T-cell (primary cell): ENCODE data around the gene GALNT10. TPM values are rescaled to one million over a fixed set of nuclear protein-coding genes. Genes with fewer than 3 reads are reported as not detected.

ENCODE experiments used
- ATAC-seq, 4 experiments: fragments of 200-7000 bp in 3 of 4; fragments of 150-1000 bp in 1 of 4; cut with Tn5 transposase; replicated peaks in 1 of 4; 1 replicate in 3 of 4; 2 replicates in 1 of 4; pipeline ENCODE4 v1.10.0; 2021; ENCODE audit warnings: moderate library complexity in 3 of 4, mild to moderate bottlenecking in 2 of 4, moderate number of reproducible peaks in 1 of 4
- CTCF ChIA-PET, 2 donors: fragments of 300-600 bp; sonication (Branson Sonifier 250); formaldehyde crosslinking; loops; one replicate each; lab custom pipeline; 2022; ENCODE audit warnings: antibody characterized with exemption in 2 of 2; lab: Charles Lee
- POLR2A ChIA-PET, 2 donors: fragments of 300-600 bp; sonication (Branson Sonifier 250); formaldehyde crosslinking; loops; one replicate each; lab custom pipeline; 2022; ENCODE audit warnings: antibody characterized with exemption in 2 of 2; lab: Charles Lee
- DNase-seq, 35 experiments: peaks; one replicate each; pipeline versions ENCODE4 v3.0.0 to v3.0.0-alpha.2; 2013 to 2023
- H3K27ac ChIP-seq: one replicate; pipeline ENCODE4 v1.5.1; 2013; ENCODE audit warnings: low read length
- H3K27me3 ChIP-seq, 2 experiments: replicated peaks in 1 of 2; 1 replicate in 1 of 2; 2 replicates in 1 of 2; pipeline versions ENCODE4 v1.6.1 to v1.7.0; 2013; ENCODE audit warnings: low read length in 1 of 2, mixed read lengths in 1 of 2; ENCODE audit not compliant: control insufficient read depth in 2 of 2, insufficient read depth in 2 of 2; ENCODE audit errors: extremely low read depth in 1 of 2
- H3K36me3 ChIP-seq, 2 donors: 1 replicate in 1 of 2; 2 replicates in 1 of 2; pipeline versions ENCODE4 v1.6.1 to v1.7.0; 2013; ENCODE audit warnings: low read length in 1 of 2; ENCODE audit not compliant: control insufficient read depth in 2 of 2, insufficient read depth in 1 of 2; ENCODE audit errors: extremely low read depth in 1 of 2
- H3K4me1 ChIP-seq, 2 experiments: 1 replicate in 1 of 2; 2 replicates in 1 of 2; pipeline versions ENCODE4 v1.6.1 to v1.7.0; 2013; ENCODE audit warnings: low read length in 2 of 2, mixed read lengths in 1 of 2; ENCODE audit not compliant: insufficient read depth in 2 of 2, control insufficient read depth in 1 of 2; ENCODE audit errors: extremely low read depth in 1 of 2
- H3K4me3 ChIP-seq, 2 donors: 1 replicate in 1 of 2; 2 replicates in 1 of 2; pipeline versions ENCODE4 v1.5.1 to v1.7.0; 2013; ENCODE audit warnings: mild to moderate bottlenecking in 2 of 2, low read length in 1 of 2, moderate library complexity in 1 of 2; ENCODE audit not compliant: control insufficient read depth in 1 of 2; ENCODE audit errors: extremely low read depth in 1 of 2
- H3K9me3 ChIP-seq: 2 replicates; pipeline ENCODE4 v1.7.0; 2013
- H3K27ac Mint-ChIP-seq, 2 donors: one replicate each; pipeline ENCODE4 v1.8.0; 2020 to 2021; ENCODE audit warnings: mild to moderate bottlenecking in 2 of 2, mixed read lengths in 2 of 2
- H3K27me3 Mint-ChIP-seq, 2 donors: one replicate each; pipeline ENCODE4 v1.8.0; 2021 to 2022; ENCODE audit warnings: mixed read lengths in 2 of 2
- H3K36me3 Mint-ChIP-seq: one replicate; pipeline ENCODE4 v1.8.0; 2021; ENCODE audit warnings: mixed read lengths
- H3K4me1 Mint-ChIP-seq, 3 donors: one replicate each; pipeline ENCODE4 v1.8.0; 2020 to 2022; ENCODE audit warnings: mixed read lengths in 3 of 3, mild to moderate bottlenecking in 1 of 3
- H3K4me3 Mint-ChIP-seq, 3 donors: one replicate each; pipeline ENCODE4 v1.8.0; 2020 to 2022; ENCODE audit warnings: mild to moderate bottlenecking in 3 of 3, mixed read lengths in 3 of 3, moderate library complexity in 3 of 3
- H3K9me3 Mint-ChIP-seq, 3 donors: one replicate each; pipeline ENCODE4 v1.8.0; 2020 to 2022; ENCODE audit warnings: mixed read lengths in 3 of 3
- WGBS: methylation state at CpG from one replicate; pipeline ENCODE4 v1.1.5; 2013; ENCODE audit warnings: missing lambda C conversion rate; ENCODE audit not compliant: insufficient coverage; 5-methylcytosine and 5-hydroxymethylcytosine counted together
- total RNA-seq, 35 experiments: library from RNA in 6 of 35; stranded (reverse) in 6 of 35; fragments of 120-200 nt in 1 of 35; gene quantifications; one replicate each; pipeline versions ENCODE4 v1.2.1 to v1.2.4 and lab custom pipeline; 2013 to 2026

The GALNT10 gene
- total RNA-seq, 5 donors from 2014 or later (not counting 1 experiment from before 2014, with no cell fraction given) = 26.9 to 62.7 (median 40.8) TPM

GRCh38 chr5:154397652-154398406, 207.3 kb downstream of the GALNT10 start:
- H3K27me3 ChIP-seq = no peaks in the 10 kb centered on the region
- H3K36me3 ChIP-seq = peaks cover 0 to 21% of the 10 kb centered on the region in 2 donors
- ChIA-PET POLR2A (no interaction called here), CTCF (interaction anchor here in 1 of 2 donors (1.3 kb wide), 1 partner anchor 326 kb away, joined by 3 read pairs; no protein-coding TSS in a partner anchor)
- Mint-ChIP-seq H3K27ac (no peak overlapping the region), H3K36me3 (peaks cover 23% of the 10 kb centered on the region), H3K4me3 (no peak overlapping the region), H3K4me1 (no peaks in the 10 kb centered on the region), H3K27me3 (no peaks in the 10 kb centered on the region), H3K9me3 (no peaks in the 10 kb centered on the region)
- ATAC-seq (no peak), DNase-seq (no peak)
- H3K27ac ChIP-seq = no peak overlapping the region
- no peak overlapping the region for H3K4me3 ChIP-seq
- H3K9me3 ChIP-seq = no peaks in the 10 kb centered on the region
- no peaks in the 10 kb centered on the region for H3K4me1 ChIP-seq
- 66% methylated on average over 5 of the region's 10 CpGs for WGBS

GRCh38 chr5:154400678-154401077, 210.1 kb downstream of the GALNT10 start:
- no peak overlapping the region for H3K27ac Mint-ChIP-seq
- H3K9me3 ChIP-seq = no peaks in the 10 kb centered on the region
- H3K36me3 ChIP-seq = peaks cover 0 to 7% of the 10 kb centered on the region in 2 donors
- 96% methylated on average over 3 of the region's 3 CpGs for WGBS
- POLR2A ChIA-PET = no interaction called here
- H3K27me3 ChIP-seq = no peaks in the 10 kb centered on the region
- no peak overlapping the region for H3K4me3 ChIP-seq
- CTCF ChIA-PET = no interaction called here
- peaks cover 0 to 9% of the 10 kb centered on the region in 2 experiments for H3K4me1 ChIP-seq
- H3K4me3 Mint-ChIP-seq = no peak overlapping the region
- DNase-seq (no peak), ATAC-seq (no peak)
- peaks cover 7% of the 10 kb centered on the region for H3K36me3 Mint-ChIP-seq
- no peak overlapping the region for H3K27ac ChIP-seq
- no peaks in the 10 kb centered on the region for H3K27me3 Mint-ChIP-seq
- no peaks in the 10 kb centered on the region for H3K9me3 Mint-ChIP-seq
- peaks cover 9 to 15% (median 13%) of the 10 kb centered on the region in 3 donors for H3K4me1 Mint-ChIP-seq

DNA sequence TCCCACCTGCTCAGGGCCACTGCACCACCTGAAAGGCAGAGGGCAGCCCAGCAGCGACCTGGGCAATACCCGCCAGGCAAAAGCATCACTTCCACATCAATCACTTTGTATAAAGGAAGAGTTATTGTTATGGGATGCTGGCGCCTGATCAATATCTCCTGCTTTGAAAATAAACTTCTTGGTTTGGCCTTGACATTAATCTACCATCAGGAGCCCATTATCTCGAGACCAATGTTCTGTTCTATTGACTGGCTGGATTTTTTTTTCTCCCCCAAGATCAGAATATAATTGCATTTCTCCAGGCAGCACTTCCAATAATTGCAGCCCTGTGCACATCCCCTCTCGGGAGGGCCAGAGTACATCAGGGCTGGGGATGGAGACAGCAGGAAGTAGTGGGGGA, 210.8 kb downstream of the GALNT10 start:
- no peak overlapping the region for H3K27ac Mint-ChIP-seq
- H3K9me3 ChIP-seq = no peaks in the 10 kb centered on the region
- no peaks in the 10 kb centered on the region for H3K27me3 ChIP-seq
- H3K27ac ChIP-seq = no peak overlapping the region
- WGBS = no CpG with 5 or more reads among the region's 5 CpGs
- H3K4me1 Mint-ChIP-seq = peaks cover 10 to 16% (median 13%) of the 10 kb centered on the region in 3 donors
- POLR2A ChIA-PET = no interaction called here
- DNase-seq = no peak
- H3K36me3 Mint-ChIP-seq = peaks cover 3% of the 10 kb centered on the region
- CTCF ChIA-PET = no interaction called here
- no peak for ATAC-seq
- no peak overlapping the region for H3K4me3 Mint-ChIP-seq
- no peak overlapping the region for H3K4me3 ChIP-seq
- no peaks in the 10 kb centered on the region for H3K9me3 Mint-ChIP-seq
- no peaks in the 10 kb centered on the region for H3K27me3 Mint-ChIP-seq
- H3K36me3 ChIP-seq = peaks cover 0 to 4% of the 10 kb centered on the region in 2 donors
- H3K4me1 ChIP-seq = peaks cover 0 to 9% of the 10 kb centered on the region in 2 experiments

DNA sequence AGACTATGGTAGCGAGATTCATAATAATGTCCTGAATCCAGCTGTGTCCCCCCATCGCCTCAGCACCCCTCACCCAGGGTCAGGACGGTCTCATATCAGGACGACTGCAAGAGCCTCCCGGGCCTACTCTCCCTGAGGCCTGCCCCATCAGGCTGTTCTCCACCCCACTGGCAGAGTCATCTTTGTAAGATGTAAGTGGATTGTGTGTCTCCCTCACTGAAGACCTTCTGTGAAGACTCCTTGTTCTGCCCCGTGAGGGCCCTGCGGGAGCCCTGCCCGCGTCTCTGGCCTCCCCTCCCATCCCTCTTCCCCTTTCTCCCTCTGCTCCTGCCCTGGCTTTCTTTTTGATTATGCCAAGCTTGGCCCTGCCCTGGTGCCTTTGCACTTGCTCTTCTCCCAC, 211.4 kb downstream of the GALNT10 start:
- H3K27ac Mint-ChIP-seq = no peak overlapping the region

GRCh38 chr5:154402611-154403010, 212.1 kb downstream of the GALNT10 start:
- CTCF ChIA-PET = interaction anchor here in 1 of 2 donors (1.2 kb wide), 1 partner anchor 330 kb away, joined by 4 read pairs; no protein-coding TSS in a partner anchor
- H3K27me3 Mint-ChIP-seq = no peaks in the 10 kb centered on the region
- ATAC-seq = no peak

More for the DNA sequence above, 211.4 kb downstream of the GALNT10 start:
- Histone ChIP-seq H3K27me3 (no peaks in the 10 kb centered on the region), H3K36me3 (peaks cover 0 to 3% of the 10 kb centered on the region in 2 donors), H3K27ac (no peak overlapping the region), H3K4me3 (no peak overlapping the region), H3K9me3 (no peaks in the 10 kb centered on the region), H3K4me1 (peaks cover 0 to 9% of the 10 kb centered on the region in 2 experiments)
- no peaks in the 10 kb centered on the region for H3K27me3 Mint-ChIP-seq
- ATAC-seq (no peak), DNase-seq (no peak)
- H3K4me3 Mint-ChIP-seq = no peak overlapping the region
- H3K9me3 Mint-ChIP-seq = no peaks in the 10 kb centered on the region
- peaks cover 10 to 16% (median 13%) of the 10 kb centered on the region in 3 donors for H3K4me1 Mint-ChIP-seq
- ChIA-PET POLR2A (no interaction called here), CTCF (no interaction called here)
- 98% methylated on average over 8 of the region's 9 CpGs for WGBS
- peaks cover 3% of the 10 kb centered on the region for H3K36me3 Mint-ChIP-seq

DNA sequence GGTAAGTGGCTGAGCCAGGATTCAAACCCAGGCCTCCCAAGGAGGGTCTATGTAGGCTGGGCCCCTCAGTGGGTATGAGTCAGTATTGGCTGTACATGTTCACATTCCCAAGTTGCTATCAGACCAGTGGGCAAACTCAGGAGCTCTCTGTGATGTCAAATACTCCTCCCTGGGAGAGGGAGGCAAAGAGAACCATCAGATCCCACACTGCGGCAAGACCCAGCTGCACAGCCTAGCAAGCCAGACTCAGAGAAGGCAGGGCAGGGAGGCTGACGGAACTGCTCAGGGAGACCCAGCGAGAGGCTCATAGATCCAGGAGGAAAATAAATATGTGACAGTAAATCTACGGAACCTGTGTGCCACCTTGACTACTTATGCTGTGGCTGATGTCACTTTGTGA, 212.7 kb downstream of the GALNT10 start:
- peaks cover 3% of the 10 kb centered on the region for H3K36me3 Mint-ChIP-seq
- no peak overlapping the region for H3K4me3 ChIP-seq
- no peak overlapping the region for H3K27ac Mint-ChIP-seq
- H3K9me3 Mint-ChIP-seq = no peaks in the 10 kb centered on the region
- WGBS = 100% methylated on average over 4 of the region's 4 CpGs
- no peak for DNase-seq
- no peaks in the 10 kb centered on the region for H3K27me3 ChIP-seq
- peaks cover 0 to 9% of the 10 kb centered on the region in 2 experiments for H3K4me1 ChIP-seq
- no peaks in the 10 kb centered on the region for H3K27me3 Mint-ChIP-seq
- H3K4me1 Mint-ChIP-seq = peaks cover 10 to 16% (median 13%) of the 10 kb centered on the region in 3 donors
- no peak for ATAC-seq
- H3K4me3 Mint-ChIP-seq = no peak overlapping the region
- peaks cover 0 to 5% of the 10 kb centered on the region in 2 donors for H3K36me3 ChIP-seq
- POLR2A ChIA-PET = no interaction called here
- no peaks in the 10 kb centered on the region for H3K9me3 ChIP-seq
- H3K27ac ChIP-seq = no peak overlapping the region
- CTCF ChIA-PET = interaction anchor here (1.2 to 4.1 kb wide), 2 partner anchors 330 to 331 kb away, joined by 4 to 19 read pairs; no protein-coding TSS in a partner anchor

More at GRCh38 chr5:154402611-154403010, 212.1 kb downstream of the GALNT10 start:
- POLR2A ChIA-PET = no interaction called here
- peaks cover 10 to 16% (median 13%) of the 10 kb centered on the region in 3 donors for H3K4me1 Mint-ChIP-seq
- H3K36me3 Mint-ChIP-seq = peaks cover 3% of the 10 kb centered on the region
- no peaks in the 10 kb centered on the region for H3K27me3 ChIP-seq
- 95% methylated on average over 7 of the region's 10 CpGs for WGBS
- no peaks in the 10 kb centered on the region for H3K9me3 Mint-ChIP-seq
- H3K4me3 Mint-ChIP-seq = no peak overlapping the region
- no peak for DNase-seq
- no peaks in the 10 kb centered on the region for H3K9me3 ChIP-seq
- no peak overlapping the region for H3K27ac Mint-ChIP-seq
- H3K27ac ChIP-seq = no peak overlapping the region
- no peak overlapping the region for H3K4me3 ChIP-seq
- H3K4me1 ChIP-seq = peaks cover 0 to 9% of the 10 kb centered on the region in 2 experiments
- H3K36me3 ChIP-seq = peaks cover 0 to 3% of the 10 kb centered on the region in 2 donors
